NB4 (cell line): ENCODE measurements around the gene KCTD19.

Experiments
- DNase-seq: peaks from one replicate; pipeline ENCODE4 v3.0.0; 2010; ENCODE audit warnings: low read depth
- H3K4me3 ChIP-seq: one replicate; pipeline ENCODE4 v1.5.1; 2011; ENCODE audit warnings: mild to moderate bottlenecking, low read depth, low read length, moderate library complexity
- CTCF ChIP-seq: IDR thresholded peaks from one replicate; pipeline ENCODE4 v1.5.1; 2012; ENCODE audit warnings: low read depth, low read length
- MAX ChIP-seq: IDR thresholded peaks from 2 replicates; pipeline ENCODE4 v1.6.1; 2011; ENCODE audit warnings: low read depth, low read length
- MYC ChIP-seq: IDR thresholded peaks from 2 replicates; pipeline ENCODE4 v1.6.1; 2011; ENCODE audit warnings: low read depth, low read length
- POLR2A ChIP-seq: IDR thresholded peaks from 2 replicates; pipeline ENCODE4 v1.6.1; 2011; ENCODE audit warnings: mild to moderate bottlenecking; ENCODE audit not compliant: insufficient read length; ENCODE audit errors: extremely low read depth

KCTD19 gene

GRCh38 chr16:67256701-67257230, 69.8 kb downstream of the KCTD19 start:
- no peak overlapping the region for H3K4me3 ChIP-seq
- TF ChIP-seq MAX (no peak), CTCF (no peak), POLR2A (no peak), MYC (no peak)
- DNase-seq: no peak

GRCh38 chr16:67255553-67256221, 70.9 kb downstream of the KCTD19 start:
- DNase-seq: no peak
- no peak overlapping the region for H3K4me3 ChIP-seq
- no peak for TF ChIP-seq CTCF
- no peak for TF ChIP-seq POLR2A
- no peak for TF ChIP-seq MAX
- TF ChIP-seq MYC: no peak

GRCh38 chr16:67254801-67255552, 71.6 kb downstream of the KCTD19 start:
- no peak for DNase-seq
- no peak for TF ChIP-seq POLR2A
- no peak for TF ChIP-seq MYC
- TF ChIP-seq CTCF: no peak
- TF ChIP-seq MAX: no peak
- no peak overlapping the region for H3K4me3 ChIP-seq

GRCh38 chr16:67252609-67253497, 73.7 kb downstream of the KCTD19 start:
- no peak overlapping the region for H3K4me3 ChIP-seq
- DNase-seq: no peak
- TF ChIP-seq CTCF (no peak), MYC (no peak), POLR2A (no peak), MAX (no peak)

GRCh38 chr16:67250045-67250327, 76.6 kb downstream of the KCTD19 start:
- H3K4me3 ChIP-seq: no peak overlapping the region
- TF ChIP-seq CTCF: no peak
- no peak for TF ChIP-seq POLR2A
- TF ChIP-seq MAX: no peak
- no peak for TF ChIP-seq MYC
- no peak for DNase-seq
